H1 (cell line): ENCODE data around the gene SPHK1.

ENCODE experiments used
- POLR2AphosphoS5 ChIP-seq: IDR thresholded peaks from 2 replicates; pipeline ENCODE4 v1.6.1; 2011; ENCODE audit warnings: low read depth, low read length
- RFX5 ChIP-seq: IDR thresholded peaks from 2 replicates; pipeline ENCODE4 v1.6.1; 2011; ENCODE audit warnings: low read depth, low read length, improper control_type of control experiment, borderline replicate concordance
- SAP30 ChIP-seq: fragments of 300-600 bp; sonication (generic); IDR thresholded peaks from 2 replicates; pipeline ENCODE4 v1.7.1; 2012; ENCODE audit warnings: low read length, moderate library complexity, mild to moderate bottlenecking, inconsistent platforms; ENCODE audit not compliant: insufficient read depth, insufficient replicate concordance
- TF ChIP-seq, protein P1 (sequence below), 3 experiments: IDR thresholded peaks; 1 replicate in 2 of 3; 2 replicates in 1 of 3; pipeline versions ENCODE4 v1.5.1 to v1.6.1; 2011; ENCODE audit warnings: low read length in 3 of 3, mild to moderate bottlenecking in 3 of 3, inconsistent platforms in 2 of 3, low read depth in 1 of 3, moderate library complexity in 1 of 3; ENCODE audit not compliant: insufficient read depth in 1 of 3; ENCODE audit errors: control extremely low read depth in 1 of 3

GRCh38 chr17:76428511-76428910, 44.1 kb downstream of the SPHK1 start:
- TF ChIP-seq RFX5 (no peak), POLR2AphosphoS5 (no peak), SAP30 (no peak)
- TF ChIP-seq, protein P1, sequence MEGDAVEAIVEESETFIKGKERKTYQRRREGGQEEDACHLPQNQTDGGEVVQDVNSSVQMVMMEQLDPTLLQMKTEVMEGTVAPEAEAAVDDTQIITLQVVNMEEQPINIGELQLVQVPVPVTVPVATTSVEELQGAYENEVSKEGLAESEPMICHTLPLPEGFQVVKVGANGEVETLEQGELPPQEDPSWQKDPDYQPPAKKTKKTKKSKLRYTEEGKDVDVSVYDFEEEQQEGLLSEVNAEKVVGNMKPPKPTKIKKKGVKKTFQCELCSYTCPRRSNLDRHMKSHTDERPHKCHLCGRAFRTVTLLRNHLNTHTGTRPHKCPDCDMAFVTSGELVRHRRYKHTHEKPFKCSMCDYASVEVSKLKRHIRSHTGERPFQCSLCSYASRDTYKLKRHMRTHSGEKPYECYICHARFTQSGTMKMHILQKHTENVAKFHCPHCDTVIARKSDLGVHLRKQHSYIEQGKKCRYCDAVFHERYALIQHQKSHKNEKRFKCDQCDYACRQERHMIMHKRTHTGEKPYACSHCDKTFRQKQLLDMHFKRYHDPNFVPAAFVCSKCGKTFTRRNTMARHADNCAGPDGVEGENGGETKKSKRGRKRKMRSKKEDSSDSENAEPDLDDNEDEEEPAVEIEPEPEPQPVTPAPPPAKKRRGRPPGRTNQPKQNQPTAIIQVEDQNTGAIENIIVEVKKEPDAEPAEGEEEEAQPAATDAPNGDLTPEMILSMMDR (IDR thresholded peaks at IDR 0.05; ENCODE audit: control extremely low read depth in 1 of 3, insufficient read depth in 1 of 3, low read depth in 1 of 3, low read length in 3 of 3), result no peak
